NB4 (cell line): ENCODE results near the gene PSAPL1.

Experiments
- CTCF ChIP-seq: IDR thresholded peaks from one replicate; pipeline ENCODE4 v1.5.1; 2012; ENCODE audit warnings: low read depth, low read length
- MAX ChIP-seq: IDR thresholded peaks from 2 replicates; pipeline ENCODE4 v1.6.1; 2011; ENCODE audit warnings: low read depth, low read length

GRCh38 chr4:7460566-7460965, 25.8 kb upstream of the PSAPL1 start:
- TF ChIP-seq CTCF (no peak), MAX (no peak)
